ENCODE results near the gene ANKMY1. TPM values are rescaled to one million over a fixed set of nuclear protein-coding genes. Genes with fewer than 3 reads are reported as not detected.
A peak's percentile ranks its signal among the peaks of the same experiment; 100 is the strongest.

The ANKMY1 gene
- total and polyA plus RNA-seq, 2 of the 8 experiments (the other 6 are each of a cell fraction or from before 2014, with no cell fraction given), result 4.5 to 4.8 TPM

DNA sequence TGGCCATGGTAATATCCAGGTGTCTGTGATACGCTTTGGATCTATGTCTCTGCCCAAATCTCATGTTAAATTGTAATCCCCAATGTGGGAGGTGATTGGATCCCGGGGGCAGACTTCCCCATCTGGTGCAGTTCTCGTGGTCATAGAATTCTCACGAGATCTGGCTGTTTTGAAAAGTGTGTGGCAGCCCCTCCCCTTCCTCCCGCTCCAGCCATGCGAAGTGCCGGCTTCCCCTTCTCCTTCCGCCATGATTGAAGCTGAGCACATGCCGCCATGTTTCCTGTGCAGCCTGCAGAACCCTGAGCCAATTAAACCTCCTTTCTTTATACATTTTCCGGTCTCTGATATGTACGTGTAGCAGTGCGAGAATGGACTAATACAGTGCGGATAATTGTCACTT is 79.9 kb downstream of the ANKMY1 start:
- 89% methylated on average over 13 of the region's 13 CpGs; no CpG with 5 or more reads in 1 of the 2 experiments for WGBS, 2 experiments (ENCODE audit: extremely low coverage in 1 of 2, insufficient coverage in 1 of 2, insufficient read length in 1 of 2, insufficient replicate concordance in 2 of 2, low coverage in 1 of 2, low lambda C conversion rate in 2 of 2, missing lambda C conversion rate in 1 of 2)
- H3K14ac ChIP-seq (ENCODE audit: insufficient read length), result no peak overlapping the region
- no peak overlapping the region for H2BK15ac ChIP-seq (ENCODE audit: low read length)
- H3K9ac ChIP-seq (replicated peaks in 1 of 4; ENCODE audit: extremely low read depth in 1 of 4, low read depth in 3 of 4, low read length in 3 of 4), result no peak overlapping the region
- no peak overlapping the region for H3K27ac ChIP-seq (ENCODE audit: low read depth, low read length)
- H3K4me3 ChIP-seq (ENCODE audit: extremely low read depth in 1 of 4, insufficient read depth in 2 of 4, low read depth in 3 of 4, low read length in 4 of 4), result no peak overlapping the region
- H3K23ac ChIP-seq (ENCODE audit: insufficient read length), result no peak overlapping the region
- 0 out of 2 replicates have a peak, but pooled peaks cover 2% of the 10 kb centered on the region for H3K23me2 ChIP-seq (ENCODE audit: low read depth, low read length)
- ChIA-PET CTCF (ENCODE audit: partially characterized antibody) (interaction anchor here (1.2 kb wide), 1 partner anchor 10 kb away, joined by 3 read pairs; no protein-coding TSS in a partner anchor), POLR2A (ENCODE audit: partially characterized antibody) (no interaction called here)
- H4K5ac ChIP-seq (ENCODE audit: insufficient read length, low read depth, low read length), result no peak overlapping the region
- no peak for FAIRE-seq
- H3K27me3 ChIP-seq (replicated peaks in 1 of 4; ENCODE audit: control insufficient read depth in 3 of 4, extremely low read depth in 1 of 4, insufficient read depth in 3 of 4, low read length in 3 of 4), result peaks cover 0 to 2% (median 0%) of the 10 kb centered on the region in 4 experiments; a peak in 1 of 7 replicates
- TF ChIP-seq YY1 (IDR thresholded peaks at IDR 0.05; ENCODE audit: low read depth, low read length) (0 out of 2 replicates have a peak, but pooled peaks have one; percentile 54), TAF7 (optimal IDR thresholded peaks at IDR 0.05; ENCODE audit: borderline replicate concordance, low read depth, low read length) (no peak), RFX5 (IDR thresholded peaks at IDR 0.05; ENCODE audit: borderline replicate concordance, low read depth, low read length) (no peak), RXRA (IDR thresholded peaks at IDR 0.05; ENCODE audit: insufficient read depth, low read depth, low read length) (no peak), SIRT6 (IDR thresholded peaks at IDR 0.05; ENCODE audit: low read length) (no peak)
- no peak overlapping the region for H2AK5ac ChIP-seq (ENCODE audit: low read depth, low read length)
- no peak overlapping the region for H2BK20ac ChIP-seq (ENCODE audit: low read length)
- H3K4me1 ChIP-seq (replicated peaks in 1 of 4; ENCODE audit: control insufficient read depth in 3 of 4, insufficient read depth in 4 of 4, low read length in 3 of 4), result no peaks in the 10 kb centered on the region; a peak in 1 of 7 replicates
- no peak overlapping the region for H3K18ac ChIP-seq (ENCODE audit: extremely low read depth, low read length)
- H3K36me3 ChIP-seq (ENCODE audit: control insufficient read depth in 2 of 4, insufficient read depth in 4 of 4, low read length in 3 of 4), result no peaks in the 10 kb centered on the region
- no peaks in the 10 kb centered on the region for H3K9me3 ChIP-seq (ENCODE audit: insufficient read depth in 2 of 2, low read depth in 1 of 2, low read length in 1 of 2)
- H3K56ac ChIP-seq (replicated peaks; ENCODE audit: insufficient read length, low read depth, low read length), result no peak overlapping the region
- H2BK12ac ChIP-seq (ENCODE audit: low read depth, low read length), result no peak overlapping the region
- H3K4ac ChIP-seq (replicated peaks; ENCODE audit: insufficient read length, low read depth, low read length), result no peak overlapping the region
- no peak overlapping the region for H3K4me2 ChIP-seq (ENCODE audit: insufficient read depth in 1 of 2, low read depth in 2 of 2, low read length in 2 of 2)
- no peak overlapping the region for H2BK5ac ChIP-seq (ENCODE audit: low read depth, low read length)
- H2AFZ ChIP-seq (ENCODE audit: low read length), result no peak overlapping the region
- no peak for DNase-seq (ENCODE audit: low read depth in 1 of 2, low spot score in 2 of 2)
- no peaks in the 10 kb centered on the region for H3K79me1 ChIP-seq (ENCODE audit: low read depth, low read length)
- no peak overlapping the region for H2BK120ac ChIP-seq (replicated peaks; ENCODE audit: low read depth, low read length)
- H3K79me2 ChIP-seq (ENCODE audit: control insufficient read depth in 1 of 2, insufficient read depth in 2 of 2, low read length in 2 of 2), result no peaks in the 10 kb centered on the region
- H4K91ac ChIP-seq (replicated peaks; ENCODE audit: insufficient read length, low read length), result no peak overlapping the region
- no peak overlapping the region for H4K8ac ChIP-seq (ENCODE audit: extremely low read depth, insufficient read depth, low read length)
- no peaks in the 10 kb centered on the region for H4K20me1 ChIP-seq (replicated peaks in 1 of 2; ENCODE audit: control insufficient read depth in 1 of 2, insufficient read depth in 2 of 2, low read length in 2 of 2)
